AG04449 (cell line): ENCODE measurements around the gene GMDS.

Experiments used
- CTCF ChIA-PET: fragments of 350-600 bp; formaldehyde crosslinking; extraction: SDS; loops from one replicate; lab custom pipeline; 2021; ENCODE audit warnings: antibody characterized with exemption; lab: Yijun Ruan, JAX
- POLR2A ChIA-PET: fragments of 400-600, 350-600 bp; formaldehyde crosslinking; extraction: SDS; loops from one replicate; lab custom pipeline; 2020; ENCODE audit warnings: antibody characterized with exemption, inconsistent platforms; lab: Yijun Ruan, JAX
- DNase-seq: peaks from one replicate; pipeline ENCODE4 v3.0.0-alpha.2; 2010; ENCODE audit warnings: low read depth, low spot score
- H3K4me3 ChIP-seq: 2 replicates; pipeline ENCODE4 v1.5.1; 2011; ENCODE audit warnings: low read depth, mild to moderate bottlenecking, control low read depth, low read length
- TF ChIP-seq, protein P1 (sequence below): IDR thresholded peaks from one replicate; pipeline ENCODE4 v1.5.1; 2011; ENCODE audit warnings: mild to moderate bottlenecking, moderate library complexity, low read length, control low read depth, inconsistent platforms; ENCODE audit not compliant: insufficient read depth; ENCODE audit errors: missing control alignments

GMDS gene

GRCh38 chr6:1643830-1644445 lies 601.5 kb downstream of the GMDS start:
- CTCF ChIA-PET: no interaction called here
- no peak overlapping the region for H3K4me3 ChIP-seq
- DNase-seq: no peak
- POLR2A ChIA-PET: no interaction called here
- TF ChIP-seq, protein P1, sequence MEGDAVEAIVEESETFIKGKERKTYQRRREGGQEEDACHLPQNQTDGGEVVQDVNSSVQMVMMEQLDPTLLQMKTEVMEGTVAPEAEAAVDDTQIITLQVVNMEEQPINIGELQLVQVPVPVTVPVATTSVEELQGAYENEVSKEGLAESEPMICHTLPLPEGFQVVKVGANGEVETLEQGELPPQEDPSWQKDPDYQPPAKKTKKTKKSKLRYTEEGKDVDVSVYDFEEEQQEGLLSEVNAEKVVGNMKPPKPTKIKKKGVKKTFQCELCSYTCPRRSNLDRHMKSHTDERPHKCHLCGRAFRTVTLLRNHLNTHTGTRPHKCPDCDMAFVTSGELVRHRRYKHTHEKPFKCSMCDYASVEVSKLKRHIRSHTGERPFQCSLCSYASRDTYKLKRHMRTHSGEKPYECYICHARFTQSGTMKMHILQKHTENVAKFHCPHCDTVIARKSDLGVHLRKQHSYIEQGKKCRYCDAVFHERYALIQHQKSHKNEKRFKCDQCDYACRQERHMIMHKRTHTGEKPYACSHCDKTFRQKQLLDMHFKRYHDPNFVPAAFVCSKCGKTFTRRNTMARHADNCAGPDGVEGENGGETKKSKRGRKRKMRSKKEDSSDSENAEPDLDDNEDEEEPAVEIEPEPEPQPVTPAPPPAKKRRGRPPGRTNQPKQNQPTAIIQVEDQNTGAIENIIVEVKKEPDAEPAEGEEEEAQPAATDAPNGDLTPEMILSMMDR: no peak

DNA sequence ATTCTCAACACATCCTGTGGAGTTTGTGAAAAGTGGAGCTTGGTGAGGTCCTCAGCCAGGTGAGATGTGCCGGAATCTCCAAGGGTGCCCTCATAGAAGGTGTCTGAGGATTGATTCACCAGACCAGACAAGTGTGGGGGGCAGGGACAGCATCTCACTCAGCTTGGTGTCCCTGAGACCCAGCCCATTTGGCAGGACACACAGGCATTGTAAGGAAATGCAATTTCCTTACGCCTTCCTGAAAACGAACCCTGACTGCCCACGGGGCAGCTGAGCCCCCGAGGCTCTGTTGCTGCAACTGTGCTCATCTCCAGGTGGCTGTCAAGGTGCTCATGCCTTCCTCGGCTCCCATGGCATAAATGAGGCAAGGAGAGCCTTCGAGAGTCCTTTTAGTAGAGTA lies 602.3 kb downstream of the GMDS start:
- ChIA-PET POLR2A (no interaction called here), CTCF (no interaction called here)
- DNase-seq: no peak
- TF ChIP-seq, protein P1: no peak
- no peak overlapping the region for H3K4me3 ChIP-seq

GRCh38 chr6:1641343-1641885 lies 604.0 kb downstream of the GMDS start:
- no peak overlapping the region for H3K4me3 ChIP-seq
- TF ChIP-seq, protein P1: no peak
- ChIA-PET CTCF (no interaction called here), POLR2A (no interaction called here)
- DNase-seq: no peak

GRCh38 chr6:1640476-1640875 lies 604.9 kb downstream of the GMDS start:
- TF ChIP-seq, protein P1: no peak
- ChIA-PET POLR2A (no interaction called here), CTCF (no interaction called here)
- H3K4me3 ChIP-seq: no peak overlapping the region
- DNase-seq: no peak

DNA sequence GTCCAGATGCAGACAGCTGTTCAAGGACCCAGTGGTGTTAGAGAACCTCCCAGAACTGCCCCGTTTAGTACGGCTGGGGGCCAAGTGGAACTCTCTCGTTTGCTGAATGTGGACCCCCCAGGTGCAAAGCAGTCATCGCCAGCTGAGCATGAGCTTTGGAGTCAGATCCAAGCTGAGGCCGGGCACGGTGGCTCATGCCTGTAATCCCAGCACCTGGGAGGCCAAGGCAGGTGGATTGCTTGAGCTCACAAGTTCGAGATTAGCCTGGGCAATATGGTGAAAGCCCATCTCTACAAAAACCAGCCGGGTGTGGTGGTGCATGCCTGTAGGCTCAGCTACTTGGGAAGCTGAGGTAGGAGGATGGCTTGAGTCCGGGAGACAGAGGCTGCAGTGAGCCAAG lies 606.0 kb downstream of the GMDS start:
- DNase-seq: no peak
- TF ChIP-seq, protein P1: no peak
- ChIA-PET POLR2A (no interaction called here), CTCF (interaction anchor here (1.1 kb wide), 1 partner anchor 22 kb away, joined by 3 read pairs; no protein-coding TSS in a partner anchor)
- no peak overlapping the region for H3K4me3 ChIP-seq

GRCh38 chr6:1636971-1637871 lies 608.2 kb downstream of the GMDS start:
- POLR2A ChIA-PET: no interaction called here
- DNase-seq: no peak
- TF ChIP-seq, protein P1: no peak
- CTCF ChIA-PET: no interaction called here
- no peak overlapping the region for H3K4me3 ChIP-seq
